ENCODE results near the gene LARGE1. TPM values are rescaled to one million over a fixed set of nuclear protein-coding genes. Genes with fewer than 3 reads are reported as not detected.
A peak's percentile ranks its signal among the peaks of the same experiment; 100 is the strongest.

Gene LARGE1
- polyA plus RNA-seq, 4 donors, result 24.6 to 29.6 (median 26.8) TPM

GRCh38 chr22:33741025-33741424 is 179.3 kb downstream of the LARGE1 start:
- no peak for DNase-seq (ENCODE audit: low read depth in 4 of 4, low spot score in 2 of 4)

DNA sequence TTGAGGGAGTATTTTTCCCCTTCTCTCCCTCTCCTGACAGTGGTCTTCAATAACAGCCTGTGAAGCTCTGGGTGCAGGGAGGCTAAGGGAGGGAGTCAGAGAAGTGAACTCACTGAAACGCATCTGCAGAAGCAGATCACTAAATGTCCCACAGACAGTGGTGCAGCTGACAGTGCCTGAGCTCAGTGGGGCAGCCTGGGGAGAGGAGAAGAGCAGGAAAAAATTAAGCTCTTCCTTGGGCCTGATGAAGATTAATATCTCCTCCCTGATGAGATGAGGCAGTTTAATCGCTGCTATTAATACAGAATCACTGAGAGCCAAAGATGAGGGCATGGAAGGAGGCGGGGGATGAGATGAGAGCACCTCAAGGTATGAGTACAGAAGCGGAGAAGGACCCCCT is 180.8 kb downstream of the LARGE1 start:
- no peak for DNase-seq (ENCODE audit: low read depth in 4 of 4, low spot score in 2 of 4)

GRCh38 chr22:33737662-33738061 is 182.6 kb downstream of the LARGE1 start:
- DNase-seq (ENCODE audit: low read depth in 4 of 4, low spot score in 2 of 4), result no peak

DNA sequence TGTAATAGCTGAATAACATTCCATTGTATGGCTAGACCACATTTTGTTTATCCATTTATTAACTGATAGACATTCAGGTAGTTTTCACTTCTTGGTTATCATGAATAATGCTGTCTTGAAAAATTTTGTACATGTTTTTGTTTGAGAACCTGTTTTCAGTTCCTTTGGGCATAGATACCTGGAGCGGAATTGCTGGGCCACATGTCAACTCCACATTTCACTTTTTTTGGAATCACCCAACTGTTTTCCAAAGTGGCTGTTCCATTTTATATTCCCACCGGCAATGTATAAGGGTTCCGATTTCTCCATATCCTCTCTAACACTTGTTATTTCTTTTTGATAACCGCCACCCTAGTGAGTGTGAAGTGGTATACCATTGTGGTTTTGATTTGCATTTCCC is 184.3 kb downstream of the LARGE1 start:
- no peak for DNase-seq (ENCODE audit: low read depth in 4 of 4, low spot score in 2 of 4)

GRCh38 chr22:33728847-33729246 is 191.4 kb downstream of the LARGE1 start:
- DNase-seq (ENCODE audit: low read depth in 4 of 4, low spot score in 2 of 4), result no peak

GRCh38 chr22:33726294-33726734 is 194.0 kb downstream of the LARGE1 start:
- DNase-seq (ENCODE audit: low read depth in 4 of 4, low spot score in 2 of 4), result no peak

DNA sequence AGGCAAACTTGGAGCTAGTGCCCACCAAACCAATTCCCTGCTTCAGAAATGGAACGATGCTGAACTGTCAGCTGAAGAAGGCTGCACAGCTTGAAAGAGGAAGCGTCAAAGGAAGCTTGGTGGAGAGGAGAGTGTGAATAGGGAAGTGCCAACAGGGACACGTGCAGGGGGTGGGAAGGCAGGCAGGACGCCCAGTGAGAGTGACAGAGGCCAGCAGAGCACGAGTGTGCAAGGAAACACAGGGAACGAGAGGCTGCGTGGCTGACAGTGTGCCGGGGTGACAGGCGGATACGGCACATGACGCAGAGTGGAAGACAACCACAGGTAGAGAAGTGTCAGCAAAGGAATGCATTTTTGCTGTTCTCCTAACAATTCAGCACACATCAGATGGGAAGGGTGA is 196.4 kb downstream of the LARGE1 start:
- DNase-seq (ENCODE audit: low read depth in 4 of 4, low spot score in 2 of 4), result no peak

- DNase-seq (ENCODE audit: low read depth in 4 of 4, low spot score in 2 of 4), result no peak
Observed at GRCh38 chr22:33722816-33723215, 197.5 kb downstream of the LARGE1 start.

DNA sequence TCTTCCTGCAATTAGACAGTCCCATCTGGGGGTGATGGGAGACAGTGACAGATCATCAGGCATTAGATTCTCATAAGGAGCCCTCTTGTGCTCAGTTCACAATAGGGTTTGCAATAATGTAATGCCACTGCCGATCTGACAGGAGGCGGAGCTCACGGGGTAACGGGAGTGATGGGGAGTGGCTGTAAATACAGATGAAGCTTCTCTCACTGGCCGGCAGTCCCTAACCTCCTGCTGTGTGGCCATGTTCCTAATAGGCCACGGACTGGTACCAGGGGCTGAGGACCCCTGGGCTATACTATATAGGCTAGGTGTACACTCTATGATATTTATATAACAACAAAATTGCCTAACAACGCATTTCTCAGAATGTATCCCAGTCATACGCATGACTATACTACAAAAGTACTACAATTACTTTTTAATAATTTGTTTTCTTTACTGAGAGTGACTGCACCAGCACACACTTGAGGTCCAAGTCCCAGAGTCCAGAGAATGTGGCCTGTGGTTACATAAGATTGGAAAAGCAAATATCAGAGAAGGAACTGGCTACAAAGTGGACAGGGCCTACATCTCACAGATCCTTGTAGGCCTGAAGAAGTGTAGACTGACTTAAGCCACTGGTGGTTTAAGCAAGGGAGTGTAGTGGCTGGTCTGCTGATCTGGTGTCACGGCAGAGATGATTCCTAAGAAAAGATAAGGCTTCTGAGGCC is 200.0 kb downstream of the LARGE1 start:
- DNase-seq (ENCODE audit: low read depth in 4 of 4, low spot score in 2 of 4), result no peak

DNA sequence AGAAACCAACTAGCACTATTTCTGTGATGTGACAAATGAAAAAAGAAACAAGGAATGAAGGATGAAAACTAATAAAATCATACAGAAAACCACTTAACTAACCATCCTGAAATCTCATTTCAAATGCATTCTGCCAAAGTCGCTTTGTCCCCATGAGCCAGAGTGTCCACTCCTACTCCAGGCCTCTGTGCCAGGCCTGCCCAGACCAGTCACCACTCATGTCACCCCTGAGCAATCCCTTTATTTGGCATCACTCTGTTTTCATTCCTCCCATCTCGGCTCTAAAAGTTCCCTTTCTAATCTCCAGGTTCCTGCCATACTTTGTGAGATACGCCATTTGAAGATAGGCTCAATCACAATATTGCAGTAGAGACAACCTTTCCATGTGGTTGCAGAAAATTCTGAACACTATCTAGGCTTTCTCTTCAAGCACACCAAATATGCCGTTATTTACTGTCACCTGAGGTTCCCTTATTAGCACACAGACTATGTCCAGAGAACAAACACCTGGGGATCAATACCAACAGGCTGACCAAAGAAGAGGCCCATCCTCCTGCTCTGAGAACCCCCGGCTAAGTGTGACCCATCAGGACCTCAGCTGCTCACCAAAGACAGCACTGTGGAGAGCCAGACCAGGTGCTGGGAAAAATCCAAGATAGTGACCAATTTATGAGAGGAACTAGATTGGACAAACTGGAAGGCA is 202.4 kb downstream of the LARGE1 start:
- DNase-seq (ENCODE audit: low read depth in 4 of 4, low spot score in 2 of 4), result no peak

- peak in 3 of 4 donors; percentile 31 to 56 (median 42) for DNase-seq (ENCODE audit: low read depth in 4 of 4, low spot score in 2 of 4)
Observed at GRCh38 chr22:33715237-33715985, 204.9 kb downstream of the LARGE1 start.

DNA sequence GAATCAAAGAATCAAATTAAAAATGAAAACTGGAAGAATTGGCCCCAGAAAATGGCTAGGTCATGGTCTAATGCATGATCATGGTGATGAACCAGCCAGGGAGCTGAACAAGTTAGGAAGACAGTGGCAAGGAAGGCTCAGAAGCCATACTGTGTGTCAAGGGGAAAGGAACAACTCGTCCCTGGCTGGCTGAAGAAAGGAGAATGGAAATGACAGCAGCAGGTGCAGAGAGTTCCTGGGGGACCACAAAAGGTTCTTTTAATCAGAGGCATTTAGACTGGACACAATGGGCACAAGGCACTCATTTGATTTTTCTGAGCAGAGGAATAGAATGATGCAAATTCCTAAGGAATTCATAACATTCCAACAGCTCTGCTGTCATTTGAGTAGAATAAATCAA is 209.9 kb downstream of the LARGE1 start:
- no peak for DNase-seq (ENCODE audit: low read depth in 4 of 4, low spot score in 2 of 4)

GRCh38 chr22:33707581-33707980 is 212.7 kb downstream of the LARGE1 start:
- no peak for DNase-seq (ENCODE audit: low read depth in 4 of 4, low spot score in 2 of 4)

DNA sequence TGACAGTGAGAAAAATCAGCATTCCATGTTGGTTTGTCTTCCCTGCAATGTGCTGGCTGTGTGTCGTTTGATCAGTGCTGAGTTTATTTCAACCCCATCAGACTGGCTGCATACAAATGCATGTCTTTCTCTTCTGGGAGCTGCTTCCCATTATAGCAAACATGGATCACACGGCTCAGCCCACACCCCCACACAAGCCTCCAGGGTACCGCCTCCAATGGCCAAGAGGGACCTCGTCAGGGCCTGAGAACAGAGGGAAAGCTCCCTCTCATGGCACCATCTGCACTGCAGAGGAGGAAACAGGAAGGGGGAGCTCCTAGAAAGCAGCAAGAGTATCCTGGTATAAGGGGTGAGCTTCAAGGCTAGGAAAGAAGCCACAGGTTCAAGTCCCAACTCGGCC is 214.2 kb downstream of the LARGE1 start:
- no peak for DNase-seq (ENCODE audit: low read depth in 4 of 4, low spot score in 2 of 4)

DNA sequence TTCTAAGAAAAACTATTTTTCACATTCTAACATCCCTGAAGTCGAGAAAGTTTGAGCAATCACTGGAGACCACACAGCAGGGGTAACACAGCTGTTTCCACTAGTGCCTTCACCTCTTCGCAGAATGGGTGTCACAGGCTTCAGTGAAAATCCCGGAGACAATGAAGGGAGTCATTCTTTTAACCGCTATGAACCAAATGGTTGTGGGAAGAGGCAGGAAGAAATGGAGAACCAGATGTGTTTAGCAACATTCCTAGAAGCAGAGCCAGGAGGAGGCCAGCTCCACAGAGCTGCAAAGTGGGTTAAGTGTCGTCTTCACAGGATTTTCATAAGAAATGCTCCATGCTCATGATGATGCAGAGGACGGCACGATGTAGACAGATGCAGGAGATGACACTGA is 221.1 kb downstream of the LARGE1 start:
- no peak for DNase-seq (ENCODE audit: low read depth in 4 of 4, low spot score in 2 of 4)

- no peak for DNase-seq (ENCODE audit: low read depth in 4 of 4, low spot score in 2 of 4)
Observed at GRCh38 chr22:33697640-33698039, 222.6 kb downstream of the LARGE1 start.

DNA sequence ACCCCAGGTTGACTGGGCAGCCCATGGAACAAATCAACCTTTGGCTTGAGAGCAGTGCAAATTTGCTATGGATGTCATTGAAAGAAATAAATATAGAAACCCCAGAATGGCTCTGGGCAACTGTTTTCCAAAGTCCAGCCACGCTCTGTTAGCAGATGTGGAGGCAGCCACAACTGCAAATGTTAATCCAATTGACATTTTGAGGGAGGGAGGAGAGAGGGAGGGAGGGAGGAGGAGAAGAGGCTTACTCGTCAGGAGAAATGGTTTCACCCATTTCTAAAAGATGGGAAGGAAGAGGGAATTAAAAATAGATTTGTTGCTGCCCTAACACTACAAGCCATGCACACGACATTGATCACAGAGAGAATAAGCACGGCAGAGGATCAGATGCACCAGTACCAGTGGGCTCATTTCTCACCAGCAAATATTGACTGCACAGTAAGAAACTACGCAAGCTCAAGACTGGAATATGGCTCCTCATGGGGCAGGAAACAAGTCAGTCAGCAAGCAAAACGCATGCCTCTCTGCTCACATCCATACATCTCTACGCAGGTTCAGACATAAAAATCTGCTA is 229.1 kb downstream of the LARGE1 start:
- no peak for DNase-seq (ENCODE audit: low read depth in 4 of 4, low spot score in 2 of 4)

GRCh38 chr22:33688903-33689302 is 231.4 kb downstream of the LARGE1 start:
- DNase-seq (ENCODE audit: low read depth in 4 of 4, low spot score in 2 of 4), result peak in 2 of 4 donors; percentile 9 to 28

DNA sequence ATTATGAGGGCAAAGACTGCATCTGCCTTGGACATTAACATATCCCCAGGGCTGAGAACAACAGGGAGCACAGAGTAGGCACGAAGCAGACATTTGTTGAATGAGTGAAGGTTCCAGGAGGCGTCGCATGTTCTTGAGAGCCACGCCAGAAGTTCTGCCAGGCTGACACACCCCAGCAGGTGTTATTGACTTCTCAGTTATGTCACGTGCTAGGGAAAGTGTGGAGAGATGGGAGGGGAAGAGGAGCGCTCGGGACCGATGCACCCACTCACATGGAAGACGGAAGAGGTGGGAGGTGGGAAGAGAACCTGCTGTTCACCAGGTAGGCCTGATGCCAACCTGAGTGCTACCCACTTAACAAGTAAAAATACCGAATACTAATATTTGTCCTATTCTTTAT is 232.8 kb downstream of the LARGE1 start:
- no peak for DNase-seq (ENCODE audit: low read depth in 4 of 4, low spot score in 2 of 4)

- peak in 3 of 4 donors; percentile 18 to 36 (median 20) for DNase-seq (ENCODE audit: low read depth in 4 of 4, low spot score in 2 of 4)
Observed at GRCh38 chr22:33684087-33684486, 236.2 kb downstream of the LARGE1 start.

DNA sequence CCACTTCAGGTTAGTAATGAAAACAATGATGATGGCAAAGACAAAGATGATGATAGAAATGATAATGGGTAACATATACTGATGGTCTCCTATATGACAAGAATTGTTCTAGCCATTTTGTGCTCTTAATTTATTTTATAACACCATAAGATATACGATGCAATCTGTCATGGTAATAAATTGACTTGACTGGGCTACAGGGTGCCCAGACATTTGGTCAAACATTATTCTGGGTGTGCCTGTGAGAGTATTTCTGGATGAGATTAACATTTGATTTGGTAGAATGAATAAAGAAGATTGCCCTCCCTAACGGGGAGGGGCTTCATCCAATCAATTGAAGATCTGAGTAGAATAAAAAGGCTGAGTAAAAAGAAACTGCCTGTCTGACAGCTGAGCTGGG is 237.3 kb downstream of the LARGE1 start:
- DNase-seq (ENCODE audit: low read depth in 4 of 4, low spot score in 2 of 4), result no peak

Data from left renal cortex interstitium (tissue), 4 donors.